ENCODE data around the gene EHMT2. TPM values are rescaled to one million over a fixed set of nuclear protein-coding genes. Genes with fewer than 3 reads are reported as not detected.
"Not testable (repeated sequence)": the region's sequence is repeated elsewhere in the genome, so short reads cannot be mapped to it uniquely, and the experiment has no call there.

Gene EHMT2
- total RNA-seq (2014; rRNA removed; shearing (Covaris generic)) = 134 and 136 TPM in 2 replicates

GRCh38 chr6:31897612-31898382, at the start of gene EHMT2:
Gene EHMT2, minus strand, starts transcription at chr6:31897698. Its CDS starts 21 bp downstream, at chr6:31897677.
- Histone ChIP-seq H3K27me3 (ENCODE audit: control insufficient read depth, insufficient read depth, low read length) (no peaks in the 10 kb centered on the region), H3K36me3 (replicated peaks; ENCODE audit: control insufficient read depth, insufficient read depth, low read length) (peaks cover 16% of the 10 kb centered on the region), H3K4me3 (ENCODE audit: insufficient read depth, low read depth, low read length) (peak within 1 kb of the TSS; percentile 87)
- peak; percentile 97 for DNase-seq

- Histone ChIP-seq H3K36me3 (replicated peaks; ENCODE audit: control insufficient read depth, insufficient read depth, low read length) (peaks cover 13% of the 10 kb centered on the region), H3K4me3 (ENCODE audit: insufficient read depth, low read depth, low read length) (no peak overlapping the region), H3K27me3 (ENCODE audit: control insufficient read depth, insufficient read depth, low read length) (peaks cover 2% of the 10 kb centered on the region)
- DNase-seq = no peak
Measured at GRCh38 chr6:31947070-31947675, 49.7 kb upstream of the EHMT2 start.

- DNase-seq = no peak
- Histone ChIP-seq H3K4me3 (ENCODE audit: insufficient read depth, low read depth, low read length) (no peak overlapping the region), H3K27me3 (ENCODE audit: control insufficient read depth, insufficient read depth, low read length) (peaks cover 2% of the 10 kb centered on the region), H3K36me3 (replicated peaks; ENCODE audit: control insufficient read depth, insufficient read depth, low read length) (peaks cover 5% of the 10 kb centered on the region)
Measured at GRCh38 chr6:31946370-31946885, 48.9 kb upstream of the EHMT2 start.

- Histone ChIP-seq H3K4me3 (ENCODE audit: insufficient read depth, low read depth, low read length) (no peak within 1 kb of the TSS), H3K27me3 (ENCODE audit: control insufficient read depth, insufficient read depth, low read length) (peaks cover 2% of the 10 kb centered on the region), H3K36me3 (replicated peaks; ENCODE audit: control insufficient read depth, insufficient read depth, low read length) (no peaks in the 10 kb centered on the region)
- peak; percentile 79 for DNase-seq
Measured at GRCh38 chr6:31945507-31946369, 48.2 kb upstream of the EHMT2 start, which contains the start of gene CFB. Gene CFB, plus strand, starts transcription at chr6:31946095. Its CDS starts 127 bp downstream, at chr6:31946222.

GRCh38 chr6:31945154-31945506, 47.6 kb upstream of the EHMT2 start:
- no peak overlapping the region for H3K4me3 ChIP-seq (ENCODE audit: insufficient read depth, low read depth, low read length)
- H3K27me3 ChIP-seq (ENCODE audit: control insufficient read depth, insufficient read depth, low read length) = peaks cover 2% of the 10 kb centered on the region
- no peaks in the 10 kb centered on the region for H3K36me3 ChIP-seq (replicated peaks; ENCODE audit: control insufficient read depth, insufficient read depth, low read length)
- DNase-seq = no peak

- no peaks in the 10 kb centered on the region for H3K36me3 ChIP-seq (replicated peaks; ENCODE audit: control insufficient read depth, insufficient read depth, low read length)
- peaks cover 2% of the 10 kb centered on the region for H3K27me3 ChIP-seq (ENCODE audit: control insufficient read depth, insufficient read depth, low read length)
- H3K4me3 ChIP-seq (ENCODE audit: insufficient read depth, low read depth, low read length) = no peak overlapping the region
- no peak for DNase-seq
Measured at GRCh38 chr6:31943742-31944141, 46.2 kb upstream of the EHMT2 start.

- Histone ChIP-seq H3K27me3 (ENCODE audit: control insufficient read depth, insufficient read depth, low read length) (no peaks in the 10 kb centered on the region; the same call in 1 of the 2 replicates), H3K4me3 (ENCODE audit: insufficient read depth, low read depth, low read length) (no peak overlapping the region)
- no peak for DNase-seq
Measured at GRCh38 chr6:31940256-31940664, 42.8 kb upstream of the EHMT2 start.

GRCh38 chr6:31935823-31936222, 38.3 kb upstream of the EHMT2 start:
- no peaks in the 10 kb centered on the region for H3K36me3 ChIP-seq (replicated peaks; ENCODE audit: control insufficient read depth, insufficient read depth, low read length)
- H3K4me3 ChIP-seq (ENCODE audit: insufficient read depth, low read depth, low read length) = no peak overlapping the region
- DNase-seq = no peak
- H3K27me3 ChIP-seq (ENCODE audit: control insufficient read depth, insufficient read depth, low read length) = no peaks in the 10 kb centered on the region

More at GRCh38 chr6:31940256-31940664, 42.8 kb upstream of the EHMT2 start:
- no peaks in the 10 kb centered on the region for H3K36me3 ChIP-seq (replicated peaks; ENCODE audit: control insufficient read depth, insufficient read depth, low read length)

- no peak for DNase-seq
- Histone ChIP-seq H3K27me3 (ENCODE audit: control insufficient read depth, insufficient read depth, low read length) (no peaks in the 10 kb centered on the region), H3K36me3 (replicated peaks; ENCODE audit: control insufficient read depth, insufficient read depth, low read length) (no peaks in the 10 kb centered on the region), H3K4me3 (ENCODE audit: insufficient read depth, low read depth, low read length) (no peak overlapping the region)
Measured at GRCh38 chr6:31935021-31935420, 37.5 kb upstream of the EHMT2 start.

GRCh38 chr6:31933537-31933936, 36.0 kb upstream of the EHMT2 start:
- no peaks in the 10 kb centered on the region for H3K36me3 ChIP-seq (replicated peaks; ENCODE audit: control insufficient read depth, insufficient read depth, low read length)
- no peaks in the 10 kb centered on the region for H3K27me3 ChIP-seq (ENCODE audit: control insufficient read depth, insufficient read depth, low read length)
- no peak for DNase-seq
- no peak overlapping the region for H3K4me3 ChIP-seq (ENCODE audit: insufficient read depth, low read depth, low read length)

GRCh38 chr6:31932137-31932536, 34.6 kb upstream of the EHMT2 start:
- not testable (repeated sequence) for H3K27me3 ChIP-seq (ENCODE audit: control insufficient read depth, insufficient read depth, low read length); H3K36me3 ChIP-seq (replicated peaks; ENCODE audit: control insufficient read depth, insufficient read depth, low read length); H3K4me3 ChIP-seq (ENCODE audit: insufficient read depth, low read depth, low read length); DNase-seq

- H3K4me3 ChIP-seq (ENCODE audit: insufficient read depth, low read depth, low read length) = no peak overlapping the region
- DNase-seq = no peak
- no peaks in the 10 kb centered on the region for H3K36me3 ChIP-seq (replicated peaks; ENCODE audit: control insufficient read depth, insufficient read depth, low read length)
- H3K27me3 ChIP-seq (ENCODE audit: control insufficient read depth, insufficient read depth, low read length) = no peaks in the 10 kb centered on the region
Measured at GRCh38 chr6:31930962-31931361, 33.5 kb upstream of the EHMT2 start.

GRCh38 chr6:31928672-31928939, 31.1 kb upstream of the EHMT2 start:
- DNase-seq = no peak
- no peaks in the 10 kb centered on the region for H3K27me3 ChIP-seq (ENCODE audit: control insufficient read depth, insufficient read depth, low read length)
- H3K4me3 ChIP-seq (ENCODE audit: insufficient read depth, low read depth, low read length) = no peak overlapping the region
- H3K36me3 ChIP-seq (replicated peaks; ENCODE audit: control insufficient read depth, insufficient read depth, low read length) = no peaks in the 10 kb centered on the region

- no peak for DNase-seq
- no peaks in the 10 kb centered on the region for H3K36me3 ChIP-seq (replicated peaks; ENCODE audit: control insufficient read depth, insufficient read depth, low read length)
- no peak overlapping the region for H3K4me3 ChIP-seq (ENCODE audit: insufficient read depth, low read depth, low read length)
- no peaks in the 10 kb centered on the region for H3K27me3 ChIP-seq (ENCODE audit: control insufficient read depth, insufficient read depth, low read length)
Measured at GRCh38 chr6:31927863-31928671, 30.6 kb upstream of the EHMT2 start.
